ENCODE measurements around the gene MAP7. TPM values are rescaled to one million over a fixed set of nuclear protein-coding genes. Genes with fewer than 3 reads are reported as not detected.

The MAP7 gene
- total and polyA plus RNA-seq, 8 donors = 15.7 to 22.0 (median 17.3) TPM

DNA sequence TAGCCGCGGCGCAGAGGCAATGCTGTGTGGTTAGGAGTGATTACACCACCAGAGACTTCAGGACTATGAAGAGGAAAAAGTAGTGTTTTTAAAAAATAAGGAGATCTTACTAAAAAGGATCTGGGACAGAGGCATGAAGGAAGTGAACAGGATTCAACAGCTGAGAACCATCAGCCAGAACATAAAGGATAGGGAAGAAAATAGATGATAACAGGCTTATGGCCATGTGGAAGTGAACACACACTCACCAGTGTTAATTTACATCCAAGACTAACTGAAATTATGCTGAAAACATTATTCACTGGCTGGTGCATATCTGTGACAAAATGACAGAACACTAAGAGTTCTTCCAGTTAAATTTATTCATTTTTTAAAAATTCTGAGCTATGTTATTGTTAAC is 213.1 kb downstream of the MAP7 start:
- no peaks in the 10 kb centered on the region for H3K4me1 ChIP-seq
- H3K4me3 ChIP-seq = no peak overlapping the region
- H3K27ac ChIP-seq = no peak overlapping the region
- H3K27me3 ChIP-seq = no peaks in the 10 kb centered on the region
- peak; percentile 27 for ATAC-seq
- H3K36me3 ChIP-seq = no peaks in the 10 kb centered on the region
- H3K9me3 ChIP-seq = no peaks in the 10 kb centered on the region
- intact Hi-C loops (cut with DNase I) = no loop called here
- peak in 1 of 4 donors; percentile 39 for DNase-seq
- TF ChIP-seq, protein P1, sequence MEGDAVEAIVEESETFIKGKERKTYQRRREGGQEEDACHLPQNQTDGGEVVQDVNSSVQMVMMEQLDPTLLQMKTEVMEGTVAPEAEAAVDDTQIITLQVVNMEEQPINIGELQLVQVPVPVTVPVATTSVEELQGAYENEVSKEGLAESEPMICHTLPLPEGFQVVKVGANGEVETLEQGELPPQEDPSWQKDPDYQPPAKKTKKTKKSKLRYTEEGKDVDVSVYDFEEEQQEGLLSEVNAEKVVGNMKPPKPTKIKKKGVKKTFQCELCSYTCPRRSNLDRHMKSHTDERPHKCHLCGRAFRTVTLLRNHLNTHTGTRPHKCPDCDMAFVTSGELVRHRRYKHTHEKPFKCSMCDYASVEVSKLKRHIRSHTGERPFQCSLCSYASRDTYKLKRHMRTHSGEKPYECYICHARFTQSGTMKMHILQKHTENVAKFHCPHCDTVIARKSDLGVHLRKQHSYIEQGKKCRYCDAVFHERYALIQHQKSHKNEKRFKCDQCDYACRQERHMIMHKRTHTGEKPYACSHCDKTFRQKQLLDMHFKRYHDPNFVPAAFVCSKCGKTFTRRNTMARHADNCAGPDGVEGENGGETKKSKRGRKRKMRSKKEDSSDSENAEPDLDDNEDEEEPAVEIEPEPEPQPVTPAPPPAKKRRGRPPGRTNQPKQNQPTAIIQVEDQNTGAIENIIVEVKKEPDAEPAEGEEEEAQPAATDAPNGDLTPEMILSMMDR (IDR thresholded peaks at IDR 0.05) = no peak

DNA sequence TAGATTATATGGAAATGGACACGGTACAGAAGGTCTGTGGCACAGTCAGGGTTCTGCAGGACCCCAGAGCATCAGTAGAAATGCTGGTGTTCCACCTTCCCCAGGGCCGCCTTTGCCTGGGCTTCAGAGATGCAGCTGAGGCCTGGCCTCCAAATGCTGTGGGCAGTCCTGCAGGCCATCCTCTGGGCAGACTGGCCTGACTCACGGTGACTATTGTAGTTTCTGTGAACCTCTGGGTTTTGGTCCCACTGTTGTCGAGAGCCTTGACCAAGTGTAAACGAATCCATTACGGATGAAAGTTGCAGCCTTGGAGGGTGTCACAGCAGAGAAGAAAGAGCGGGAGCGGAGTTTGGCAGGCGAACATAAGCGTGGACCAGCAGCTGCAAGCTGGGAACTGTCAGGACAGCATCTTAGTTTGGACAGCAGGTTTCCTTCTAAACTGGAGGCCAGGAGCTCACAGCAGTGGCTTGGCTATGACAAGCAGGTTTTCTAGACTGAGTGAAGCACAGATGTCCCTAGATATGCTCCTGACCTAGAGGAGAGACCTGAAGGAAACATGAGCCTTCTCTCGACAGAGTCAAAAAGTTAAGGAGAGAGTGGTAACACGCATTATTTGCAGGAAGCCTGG is 214.4 kb downstream of the MAP7 start:
- intact Hi-C loops (cut with DNase I) = no loop called here
- TF ChIP-seq, protein P1 (IDR thresholded peaks at IDR 0.05) = no peak
- no peaks in the 10 kb centered on the region for H3K4me1 ChIP-seq
- H3K4me3 ChIP-seq = no peak overlapping the region
- no peaks in the 10 kb centered on the region for H3K9me3 ChIP-seq
- DNase-seq (peak in 2 of 4 donors; percentile 63 to 68), ATAC-seq (no peak)
- H3K27me3 ChIP-seq = no peaks in the 10 kb centered on the region
- no peak overlapping the region for H3K27ac ChIP-seq
- no peaks in the 10 kb centered on the region for H3K36me3 ChIP-seq

DNA sequence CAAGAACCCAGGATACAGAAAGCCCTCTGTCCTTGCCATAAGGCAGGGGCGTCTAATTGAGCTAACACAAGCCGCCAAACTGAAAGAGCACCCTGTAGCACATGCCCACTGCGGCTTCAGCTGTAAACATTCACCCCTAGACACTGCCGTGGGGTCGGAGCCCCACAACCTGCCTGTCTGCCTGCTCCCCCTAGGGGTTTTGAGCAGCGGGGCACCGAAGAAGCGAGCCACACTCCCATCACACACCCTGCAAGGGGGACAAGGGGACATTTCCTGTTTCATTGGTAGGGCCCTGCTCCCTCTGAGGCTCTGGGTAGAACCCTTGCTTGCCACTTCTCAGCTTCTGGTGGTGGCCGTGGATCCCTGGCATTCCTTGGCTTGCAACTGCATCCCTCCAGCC is 215.4 kb downstream of the MAP7 start:
- Histone ChIP-seq H3K9me3 (no peaks in the 10 kb centered on the region), H3K4me3 (no peak overlapping the region), H3K27me3 (no peaks in the 10 kb centered on the region), H3K4me1 (no peaks in the 10 kb centered on the region), H3K27ac (no peak overlapping the region), H3K36me3 (no peaks in the 10 kb centered on the region)
- no peak for DNase-seq
- intact Hi-C loops (cut with DNase I) = no loop called here
- TF ChIP-seq, protein P1 (IDR thresholded peaks at IDR 0.05) = no peak
- ATAC-seq = no peak

DNA sequence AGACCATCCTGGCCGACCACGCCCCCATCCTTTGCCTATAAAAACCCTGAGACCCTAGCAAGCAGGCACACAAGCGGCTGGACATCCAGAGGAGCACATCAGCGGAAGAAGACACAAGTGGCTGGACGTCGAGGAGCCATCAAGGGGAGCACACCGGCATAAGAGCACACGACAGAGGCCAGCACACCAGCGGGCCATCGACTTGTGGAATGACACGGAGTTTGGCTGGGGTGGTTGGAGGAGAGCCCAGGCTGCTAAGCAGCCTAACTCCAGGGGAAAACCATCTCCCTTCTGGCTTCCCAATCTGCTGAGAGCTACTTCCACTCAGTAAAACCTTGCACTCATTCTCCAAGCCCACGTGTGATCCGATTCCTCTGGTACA is 215.8 kb downstream of the MAP7 start:
- Histone ChIP-seq H3K27me3 (no peaks in the 10 kb centered on the region), H3K4me3 (no peak overlapping the region), H3K27ac (no peak overlapping the region), H3K36me3 (no peaks in the 10 kb centered on the region), H3K9me3 (no peaks in the 10 kb centered on the region), H3K4me1 (no peaks in the 10 kb centered on the region)
- DNase-seq = no peak
- no peak for ATAC-seq
- TF ChIP-seq, protein P1 (IDR thresholded peaks at IDR 0.05) = no peak
- intact Hi-C loops (cut with DNase I) = no loop called here

DNA sequence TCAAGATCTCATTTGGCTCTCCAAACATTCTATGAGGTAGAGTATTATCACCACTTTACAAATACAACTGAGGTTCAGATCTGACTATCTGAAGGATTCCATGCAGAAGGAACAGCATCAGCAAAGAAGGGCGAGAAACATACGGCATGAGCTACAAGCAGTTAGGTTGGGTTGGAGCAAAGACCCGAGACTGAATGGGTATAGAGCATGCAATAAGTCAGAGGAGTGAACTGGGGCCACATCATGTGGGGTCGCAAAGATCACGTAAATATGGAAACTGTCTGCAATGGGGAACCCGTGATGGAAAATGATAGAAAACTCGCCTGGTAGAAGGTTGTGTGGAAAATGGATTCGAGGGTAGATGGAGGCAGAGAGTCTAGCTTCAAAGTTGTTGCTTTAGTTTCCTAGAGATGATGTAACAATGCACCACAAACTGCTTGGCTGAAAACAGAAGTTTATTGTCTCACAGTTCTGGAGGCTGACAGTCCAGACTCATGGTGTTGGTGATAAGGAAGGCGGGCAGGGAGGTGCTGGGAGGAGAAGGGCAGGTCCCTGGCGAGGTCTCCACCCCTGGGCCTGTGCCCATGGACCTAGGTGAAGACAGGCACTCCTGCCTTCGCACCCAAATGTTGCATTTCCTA is 216.3 kb downstream of the MAP7 start:
- intact Hi-C loops (cut with DNase I) = no loop called here
- H3K27ac ChIP-seq = no peak overlapping the region
- H3K4me1 ChIP-seq = no peaks in the 10 kb centered on the region
- H3K36me3 ChIP-seq = no peaks in the 10 kb centered on the region
- no peaks in the 10 kb centered on the region for H3K27me3 ChIP-seq
- DNase-seq = no peak
- no peak overlapping the region for H3K4me3 ChIP-seq
- TF ChIP-seq, protein P1 (IDR thresholded peaks at IDR 0.05) = no peak
- no peaks in the 10 kb centered on the region for H3K9me3 ChIP-seq
- ATAC-seq = no peak
